Stimulated activated CD8-positive, alpha-beta memory T cell treated with anti-CD3 and anti-CD28 coated beads, Interleukin-12 subunit alpha, Interleukin-12 subunit beta, amount 100 ng/mL, for 4 hours (primary cell): Measurements from ENCODE around the gene FAM83E.

Experiments
- DNase-seq: peaks from one replicate; pipeline ENCODE4 v3.0.0-alpha.2; 2020; ENCODE audit warnings: low read depth

Gene FAM83E

DNA sequence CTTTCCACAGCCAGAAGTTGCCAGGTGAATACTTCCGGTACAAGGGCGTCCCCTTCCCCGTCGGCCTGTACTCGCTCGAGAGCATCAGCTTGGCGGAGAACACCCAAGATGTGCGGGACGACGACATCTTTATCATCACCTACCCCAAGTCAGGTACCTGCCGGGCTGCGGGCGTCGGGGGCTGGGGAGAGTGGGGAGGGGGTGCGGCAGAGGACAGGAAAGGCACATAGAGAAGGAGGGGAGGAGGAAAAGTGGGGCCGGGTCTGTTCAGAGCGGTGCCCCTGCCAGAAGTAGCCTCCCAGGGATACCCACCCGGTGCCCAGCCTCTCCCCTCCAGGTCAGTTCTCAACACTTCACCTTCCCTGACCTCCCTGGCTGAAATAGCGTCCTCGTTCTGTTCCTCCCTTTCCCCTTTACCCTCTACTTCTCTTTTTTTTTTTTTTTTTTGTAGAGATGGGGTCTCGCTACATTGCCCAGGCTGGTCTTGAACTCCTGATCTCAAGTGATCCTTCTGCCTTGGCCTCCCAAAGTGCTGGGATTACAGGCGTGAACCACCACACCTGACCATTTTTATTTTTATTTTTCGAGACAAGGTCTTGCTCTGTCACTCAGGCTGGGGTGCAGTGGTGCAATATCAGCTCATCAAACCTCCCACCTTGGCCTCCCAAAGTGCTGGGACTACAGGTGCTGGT is 38.8 kb downstream of the FAM83E start:
- no peak for DNase-seq

DNA sequence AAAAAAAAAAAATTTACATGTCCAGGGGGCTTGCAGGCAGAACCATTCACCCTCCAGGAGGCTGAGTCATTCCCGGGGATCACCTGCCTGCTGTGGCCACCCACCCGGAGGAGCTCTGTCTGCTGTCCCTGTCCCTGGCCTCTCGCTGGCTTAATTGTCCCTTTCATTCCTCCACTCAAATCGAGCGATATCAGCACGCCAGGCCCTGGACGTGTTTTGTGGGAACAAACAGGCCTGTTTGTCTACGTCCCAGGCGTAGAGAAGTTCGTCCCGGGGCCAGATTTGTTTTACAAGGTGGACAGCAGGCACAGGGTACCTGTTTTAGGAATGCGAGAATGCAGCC is 41.7 kb downstream of the FAM83E start:
- DNase-seq = no peak

DNA sequence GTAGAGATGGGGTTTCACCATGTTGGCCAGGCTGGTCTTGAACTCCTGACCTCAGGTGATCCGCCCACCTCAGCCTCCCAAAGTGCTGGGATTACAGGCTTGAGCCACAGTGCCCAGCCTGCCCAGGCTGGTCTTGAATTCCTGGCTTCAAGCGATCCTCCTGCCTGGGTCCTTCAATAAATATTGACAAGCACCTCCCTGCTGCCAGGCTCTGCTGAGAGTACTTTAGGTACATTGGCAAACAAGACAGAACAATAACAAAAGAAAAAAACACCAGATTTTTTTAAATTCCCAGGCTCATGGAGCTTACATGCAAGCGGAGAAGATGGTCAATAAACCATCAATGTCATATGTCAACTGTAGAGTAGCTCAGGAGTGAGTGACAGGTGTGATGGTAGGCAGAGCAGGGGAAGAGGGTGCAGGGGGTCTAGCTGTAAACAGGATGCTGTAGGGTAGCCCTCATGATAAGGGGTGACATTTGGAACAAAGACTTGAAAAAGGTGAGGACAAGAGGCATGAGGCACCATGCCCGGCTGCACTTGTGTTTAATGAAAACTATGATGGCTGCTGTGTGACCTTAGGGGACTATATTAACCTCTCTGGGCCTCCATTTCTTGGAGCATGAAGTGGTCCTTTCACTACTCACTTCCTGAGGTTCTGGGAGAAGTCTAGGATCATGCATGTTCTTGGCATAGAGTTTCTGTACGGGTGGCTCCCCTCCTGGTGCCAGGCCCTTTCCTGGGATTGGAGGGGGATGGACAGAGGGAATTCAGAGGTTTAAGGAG is 43.3 kb downstream of the FAM83E start:
- DNase-seq = no peak

DNA sequence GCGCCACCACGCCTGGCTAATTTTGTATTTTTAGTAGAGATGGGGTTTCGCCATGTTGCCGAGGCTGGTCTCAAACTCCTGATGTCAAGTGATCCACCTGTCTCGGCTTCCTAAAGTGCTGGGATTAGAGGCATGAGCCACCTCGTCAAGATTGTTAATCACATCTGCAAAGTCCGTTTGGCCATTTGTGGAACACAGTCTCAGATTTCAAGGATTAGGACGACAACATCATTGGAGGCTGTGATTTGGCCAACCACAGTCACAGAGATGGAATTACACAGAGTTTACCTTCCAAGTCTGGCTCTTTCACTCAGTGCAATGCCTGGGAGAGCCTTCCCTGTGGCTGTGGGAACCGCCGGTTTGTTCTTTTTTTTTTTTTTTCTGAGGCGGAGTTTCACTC is 45.1 kb downstream of the FAM83E start:
- no peak for DNase-seq

DNA sequence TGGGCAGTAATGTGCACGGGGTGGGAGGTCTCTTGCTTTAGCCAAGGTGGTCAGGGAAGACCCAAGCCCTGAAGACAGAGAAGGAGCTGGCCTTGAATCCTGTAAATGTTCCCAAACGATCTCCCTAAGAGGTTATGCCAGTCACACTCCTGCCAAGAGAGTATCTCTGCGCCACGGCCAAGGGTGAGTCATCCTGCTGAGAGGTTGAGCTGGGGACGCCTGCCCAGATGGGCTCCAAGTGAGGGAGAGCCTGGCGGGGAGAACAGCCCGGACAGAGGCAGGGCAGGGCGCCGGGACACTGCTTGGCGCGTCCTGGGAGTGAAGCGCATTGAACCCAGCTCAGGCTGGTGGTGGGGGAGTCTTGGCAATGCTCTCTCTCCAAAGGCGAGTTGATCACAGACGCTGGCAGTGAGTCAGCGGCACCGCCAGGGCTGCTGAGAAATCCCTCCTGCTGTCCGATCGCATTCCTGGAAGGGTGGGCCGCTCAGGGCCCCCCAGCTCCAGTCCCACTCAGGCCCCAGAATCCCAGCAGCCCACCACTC is 46.5 kb downstream of the FAM83E start:
- no peak for DNase-seq

DNA sequence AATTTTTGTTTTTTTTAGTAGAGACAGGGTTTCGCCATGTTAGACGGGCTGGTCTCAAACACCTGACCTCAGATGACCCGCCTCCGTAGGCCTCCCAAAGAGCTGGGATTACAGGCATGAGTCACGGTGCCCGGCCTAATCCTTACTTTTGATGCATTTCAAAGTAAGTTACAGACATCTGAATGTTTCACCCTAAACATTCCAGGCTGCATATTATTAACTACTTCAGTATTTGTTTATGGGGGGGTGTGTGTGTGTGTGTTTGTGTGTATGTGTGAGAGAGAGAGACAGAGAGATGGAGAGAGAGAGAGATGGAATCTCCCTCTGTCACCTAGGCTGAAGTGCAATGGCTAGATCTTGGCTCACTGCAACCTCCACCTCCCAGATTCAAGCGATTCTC is 49.8 kb downstream of the FAM83E start:
- DNase-seq = no peak
